GM23338 (cell line): ENCODE results near the gene EYA4. TPM values are rescaled to one million over a fixed set of nuclear protein-coding genes. Genes with fewer than 3 reads are reported as not detected.

ENCODE experiments used
- ATAC-seq: fragments of 200-7000 bp; cut with Tn5 transposase; 3 replicates; pipeline ENCODE4 v1.9.1; 2020
- DNase-seq: peaks from one replicate; pipeline ENCODE4 v3.0.0-alpha.2; 2015; ENCODE audit warnings: low spot score
- H2AFZ ChIP-seq: fragments of 200-600 bp; sonication (generic); 2 replicates; pipeline ENCODE4 v1.8.0; 2016; ENCODE audit warnings: antibody characterized with exemption, mild to moderate bottlenecking, moderate library complexity
- H3F3A ChIP-seq: fragments of 200-600 bp; sonication (generic); replicated peaks from 2 replicates; pipeline ENCODE4 v1.8.0; 2017; ENCODE audit warnings: antibody characterized with exemption, mixed run types, low read depth
- H3K27ac ChIP-seq: fragments of 200-600 bp; sonication (generic); 2 replicates; pipeline ENCODE4 v1.6.1; 2016; ENCODE audit warnings: low read depth
- H3K27me3 ChIP-seq: fragments of 200-600 bp; sonication (generic); 2 replicates; pipeline ENCODE4 v1.8.0; 2016; ENCODE audit warnings: mild to moderate bottlenecking, mixed run types, moderate library complexity; ENCODE audit not compliant: insufficient read depth
- H3K36me3 ChIP-seq: fragments of 200-600 bp; sonication (generic); 2 replicates; pipeline ENCODE4 v1.8.0; 2016; ENCODE audit warnings: mild to moderate bottlenecking; ENCODE audit not compliant: insufficient read depth
- H3K4me1 ChIP-seq: fragments of 200-600 bp; sonication (generic); 2 replicates; pipeline ENCODE4 v1.8.0; 2016; ENCODE audit warnings: mild to moderate bottlenecking, moderate library complexity; ENCODE audit not compliant: insufficient read depth
- H3K4me2 ChIP-seq: fragments of 200-600 bp; sonication (generic); 2 replicates; pipeline ENCODE4 v1.7.1; 2017; ENCODE audit warnings: mixed run types
- H3K4me3 ChIP-seq: fragments of 200-600 bp; sonication (generic); 2 replicates; pipeline ENCODE4 v1.6.1; 2016; ENCODE audit warnings: mixed run types
- H3K79me2 ChIP-seq: fragments of 200-600 bp; sonication (generic); replicated peaks from 2 replicates; pipeline ENCODE4 v1.8.0; 2017; ENCODE audit warnings: mild to moderate bottlenecking; ENCODE audit not compliant: insufficient read depth
- H3K9me2 ChIP-seq: fragments of 200-600 bp; sonication (generic); 2 replicates; pipeline ENCODE4 v1.8.0; 2017; ENCODE audit not compliant: insufficient read depth
- H4K20me1 ChIP-seq: fragments of 200-600 bp; sonication (generic); replicated peaks from 2 replicates; pipeline ENCODE4 v1.8.0; 2017; ENCODE audit warnings: mild to moderate bottlenecking; ENCODE audit not compliant: insufficient read depth
- H3K27ac Mint-ChIP-seq: 2 replicates; pipeline ENCODE4 v1.8.0; 2020; ENCODE audit warnings: inconsistent platforms, mild to moderate bottlenecking, moderate library complexity, mixed read lengths
- H3K27me3 Mint-ChIP-seq: 3 replicates; pipeline ENCODE4 v1.8.0; 2022; ENCODE audit warnings: low read depth, mild to moderate bottlenecking, moderate library complexity, mixed read lengths, inconsistent platforms; ENCODE audit not compliant: insufficient read depth, poor library complexity
- H3K36me3 Mint-ChIP-seq: 3 replicates; pipeline ENCODE4 v1.8.0; 2021; ENCODE audit warnings: low read depth, mild to moderate bottlenecking, inconsistent platforms, moderate library complexity, mixed read lengths
- H3K4me1 Mint-ChIP-seq: 3 replicates; pipeline ENCODE4 v1.8.0; 2020; ENCODE audit warnings: mild to moderate bottlenecking, inconsistent platforms, mixed read lengths
- H3K4me3 Mint-ChIP-seq: 3 replicates; pipeline ENCODE4 v1.8.0; 2021; ENCODE audit warnings: moderate library complexity, mild to moderate bottlenecking, inconsistent platforms, mixed read lengths
- H3K9me3 Mint-ChIP-seq: 3 replicates; pipeline ENCODE4 v1.8.0; 2020; ENCODE audit warnings: moderate library complexity, mild to moderate bottlenecking, inconsistent platforms, mixed read lengths
- CREB1 ChIP-seq: fragments of 250-450 bp; sonication (Bioruptor Pico); IDR thresholded peaks from 2 replicates; pipeline ENCODE4 v1.5.0; 2020; ENCODE audit warnings: low read depth, mild to moderate bottlenecking, moderate library complexity
- ETS1 ChIP-seq: IDR thresholded peaks from 2 replicates; pipeline ENCODE4 v1.6.1; 2016; ENCODE audit warnings: antibody characterized with exemption
- EZH2 ChIP-seq: fragments of 200-600 bp; sonication (generic); IDR thresholded peaks from one replicate; pipeline ENCODE4 v1.8.0; 2017; ENCODE audit warnings: antibody characterized with exemption, mild to moderate bottlenecking, low read depth; ENCODE audit not compliant: unreplicated experiment
- EZH2phosphoT487 ChIP-seq: fragments of 200-600 bp; sonication (generic); IDR thresholded peaks from one replicate; pipeline ENCODE4 v1.8.1; 2018; ENCODE audit warnings: antibody characterized with exemption; ENCODE audit not compliant: unreplicated experiment
- JUNB ChIP-seq: IDR thresholded peaks from one replicate; pipeline ENCODE4 v1.6.1; 2016; ENCODE audit warnings: antibody characterized with exemption; ENCODE audit not compliant: unreplicated experiment
- NANOG ChIP-seq: IDR thresholded peaks from 2 replicates; pipeline ENCODE4 v1.6.1; 2016; ENCODE audit warnings: antibody characterized with exemption, borderline replicate concordance
- POLR2AphosphoS5 ChIP-seq: IDR thresholded peaks from 2 replicates; pipeline ENCODE4 v1.6.1; 2016; ENCODE audit warnings: antibody characterized with exemption, low read depth
- REST ChIP-seq: IDR thresholded peaks from one replicate; pipeline ENCODE4 v1.6.1; 2018; ENCODE audit warnings: antibody characterized with exemption; ENCODE audit not compliant: unreplicated experiment
- ZNF114 ChIP-seq: fragments of 250-450 bp; sonication (Bioruptor Pico); IDR thresholded peaks from 2 replicates; pipeline ENCODE4 v1.5.0; 2020; ENCODE audit warnings: mild to moderate bottlenecking, moderate library complexity
- ZNF331 ChIP-seq: fragments of 250-450 bp; sonication (Bioruptor Pico); IDR thresholded peaks from 2 replicates; pipeline ENCODE4 v1.5.0; 2020; ENCODE audit warnings: low read depth, mild to moderate bottlenecking, moderate library complexity
- ZNF462 ChIP-seq: fragments of 250-450 bp; sonication (Bioruptor Pico); IDR thresholded peaks from 2 replicates; pipeline ENCODE4 v1.5.0; 2020; ENCODE audit warnings: mild to moderate bottlenecking, moderate library complexity
- polyA plus RNA-seq: library from polyadenylated mRNA; unstranded; fragments of >200 nt; fragmentation: Nextera tagmentation; extraction: Ambion mirVana; gene quantifications from 2 replicates; pipeline ENCODE4 v1.2.1, GENCODE V29; 2016
- total RNA-seq: library from RNA; depleted of rRNA; stranded (reverse); fragments of >200 nt; shearing (Covaris generic); gene quantifications from 2 replicates; pipeline ENCODE4 v1.2.3, GENCODE V29; 2014

The EYA4 gene
- total and polyA plus RNA-seq, 2 experiments from 2014 or later, result 0.05 to 0.21 TPM

GRCh38 chr6:133360194-133360593 is 119.0 kb downstream of the EYA4 start:
- no peak overlapping the region for H3K4me3 Mint-ChIP-seq
- H3K27ac ChIP-seq, result no peak overlapping the region
- no peaks in the 10 kb centered on the region for H3K4me1 ChIP-seq
- H3K79me2 ChIP-seq, result no peaks in the 10 kb centered on the region
- no peaks in the 10 kb centered on the region for H3F3A ChIP-seq
- H4K20me1 ChIP-seq, result no peaks in the 10 kb centered on the region
- DNase-seq (no peak), ATAC-seq (no peak)
- H3K9me3 Mint-ChIP-seq, result no peaks in the 10 kb centered on the region
- H3K4me1 Mint-ChIP-seq, result peaks cover 3% of the 10 kb centered on the region; the same call in 1 of the 3 replicates
- H3K27me3 Mint-ChIP-seq, result peaks cover under 1% of the 10 kb centered on the region
- no peak overlapping the region for H3K27ac Mint-ChIP-seq
- H3K27me3 ChIP-seq, result no peaks in the 10 kb centered on the region
- no peaks in the 10 kb centered on the region for H3K9me2 ChIP-seq
- TF ChIP-seq POLR2AphosphoS5 (no peak), EZH2phosphoT487 (no peak), ETS1 (no peak), ZNF462 (CRISPR knock-in tag) (no peak), REST (no peak), CREB1 (CRISPR knock-in tag) (no peak), JUNB (no peak), NANOG (no peak), EZH2 (no peak), ZNF114 (CRISPR knock-in tag) (no peak), ZNF331 (no peak)
- no peak overlapping the region for H2AFZ ChIP-seq
- no peaks in the 10 kb centered on the region for H3K36me3 Mint-ChIP-seq
- no peak overlapping the region for H3K4me2 ChIP-seq
- H3K4me3 ChIP-seq, result no peak overlapping the region
- H3K36me3 ChIP-seq, result no peaks in the 10 kb centered on the region
